ENCODE results near the gene PRDM9. TPM values are rescaled to one million over a fixed set of nuclear protein-coding genes. Genes with fewer than 3 reads are reported as not detected.

PRDM9 gene
- total RNA-seq, 2 experiments from 2014 or later: not detected

DNA sequence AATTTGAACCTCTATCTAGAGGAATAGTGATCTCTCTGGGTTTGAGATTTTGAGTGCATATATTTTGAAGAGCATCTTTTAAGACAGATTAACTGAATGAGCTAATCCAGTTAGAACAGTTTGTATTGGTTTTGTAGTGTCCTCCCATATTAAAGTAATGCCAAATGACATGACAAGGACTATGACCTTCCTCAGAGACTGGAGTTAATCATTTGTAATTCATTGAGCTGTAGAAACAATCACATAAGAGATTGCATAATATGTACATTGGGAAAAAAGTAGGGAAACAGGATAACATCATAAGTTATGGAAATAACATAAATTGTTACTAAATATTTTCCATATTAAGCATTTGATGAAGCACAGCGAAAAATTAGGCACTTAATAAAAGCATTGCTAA, 45.8 kb upstream of the PRDM9 start:
- H3K4me1 ChIP-seq (ENCODE audit: insufficient read depth, low read length, poor library complexity, severe bottlenecking): no peaks in the 10 kb centered on the region
- no peak overlapping the region for H3K4me3 ChIP-seq (ENCODE audit: low read depth, low read length, poor library complexity, severe bottlenecking)
- no peak overlapping the region for H2AFZ ChIP-seq (ENCODE audit: low read length)
- no peak for DNase-seq (ENCODE audit: low spot score)
- no peaks in the 10 kb centered on the region for H3K9me2 ChIP-seq (ENCODE audit: insufficient read depth, low read length)
- H3K4me2 ChIP-seq (ENCODE audit: low read length): no peak overlapping the region
- CTCF ChIA-PET (ENCODE audit: unreplicated experiment): no interaction called here
- TF ChIP-seq EZH2phosphoT487 (IDR thresholded peaks at IDR 0.05; ENCODE audit: borderline replicate concordance, low read depth, low read length): no peak
- TF ChIP-seq, protein P1, sequence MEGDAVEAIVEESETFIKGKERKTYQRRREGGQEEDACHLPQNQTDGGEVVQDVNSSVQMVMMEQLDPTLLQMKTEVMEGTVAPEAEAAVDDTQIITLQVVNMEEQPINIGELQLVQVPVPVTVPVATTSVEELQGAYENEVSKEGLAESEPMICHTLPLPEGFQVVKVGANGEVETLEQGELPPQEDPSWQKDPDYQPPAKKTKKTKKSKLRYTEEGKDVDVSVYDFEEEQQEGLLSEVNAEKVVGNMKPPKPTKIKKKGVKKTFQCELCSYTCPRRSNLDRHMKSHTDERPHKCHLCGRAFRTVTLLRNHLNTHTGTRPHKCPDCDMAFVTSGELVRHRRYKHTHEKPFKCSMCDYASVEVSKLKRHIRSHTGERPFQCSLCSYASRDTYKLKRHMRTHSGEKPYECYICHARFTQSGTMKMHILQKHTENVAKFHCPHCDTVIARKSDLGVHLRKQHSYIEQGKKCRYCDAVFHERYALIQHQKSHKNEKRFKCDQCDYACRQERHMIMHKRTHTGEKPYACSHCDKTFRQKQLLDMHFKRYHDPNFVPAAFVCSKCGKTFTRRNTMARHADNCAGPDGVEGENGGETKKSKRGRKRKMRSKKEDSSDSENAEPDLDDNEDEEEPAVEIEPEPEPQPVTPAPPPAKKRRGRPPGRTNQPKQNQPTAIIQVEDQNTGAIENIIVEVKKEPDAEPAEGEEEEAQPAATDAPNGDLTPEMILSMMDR (conservative IDR thresholded peaks at IDR 0.05; ENCODE audit: low read length): no peak
- no peaks in the 10 kb centered on the region for H3K36me3 ChIP-seq (ENCODE audit: insufficient read depth, low read length)
- no peak overlapping the region for H3K27ac ChIP-seq (ENCODE audit: low read depth, low read length, poor library complexity, severe bottlenecking)
- intact Hi-C loops (cut with micrococcal nuclease; ENCODE audit: unreplicated experiment): no loop called here
- H4K20me1 ChIP-seq (ENCODE audit: insufficient read depth, low read length): no peaks in the 10 kb centered on the region
- H3K9me3 ChIP-seq (ENCODE audit: low read length): 0 out of 2 replicates have a peak, but pooled peaks cover under 1% of the 10 kb centered on the region
- POLR2A ChIA-PET: no interaction called here
- no peaks in the 10 kb centered on the region for H3K79me2 ChIP-seq (ENCODE audit: insufficient read depth, low read depth, low read length)
- no TSS peak for BruUV-seq (replicated peaks)

DNA sequence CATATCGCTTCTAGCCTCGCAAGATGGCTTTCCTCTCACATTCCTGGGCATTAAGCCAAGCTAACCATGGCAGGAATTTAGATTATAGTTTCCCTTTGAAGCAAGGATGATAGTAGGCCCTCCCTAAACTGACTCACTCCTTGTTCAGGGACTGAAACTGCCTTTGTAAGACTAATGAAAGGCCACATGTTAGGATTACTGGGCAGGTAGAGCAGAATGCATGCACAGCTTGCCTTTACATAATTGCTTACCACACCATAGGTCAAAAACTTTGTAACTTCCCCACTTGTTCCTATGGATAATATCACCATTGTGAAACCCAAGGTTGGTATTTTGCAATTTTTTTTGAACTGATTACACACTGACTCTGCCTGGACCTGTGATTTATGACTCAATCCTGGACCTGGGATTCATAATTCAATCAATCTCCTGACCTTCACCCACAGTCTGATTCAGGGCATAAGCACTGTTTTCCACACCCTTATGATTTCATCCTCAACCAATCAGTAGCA, 41.0 kb upstream of the PRDM9 start:
- no peak overlapping the region for H3K4me3 ChIP-seq (ENCODE audit: low read depth, low read length, poor library complexity, severe bottlenecking)
- H2AFZ ChIP-seq (ENCODE audit: low read length): no peak overlapping the region
- ChIA-PET CTCF (ENCODE audit: unreplicated experiment) (no interaction called here), POLR2A (no interaction called here)
- H3K27ac ChIP-seq (ENCODE audit: low read depth, low read length, poor library complexity, severe bottlenecking): no peak overlapping the region
- no peak for DNase-seq (ENCODE audit: low spot score)
- no peaks in the 10 kb centered on the region for H3K36me3 ChIP-seq (ENCODE audit: insufficient read depth, low read length)
- H3K4me1 ChIP-seq (ENCODE audit: insufficient read depth, low read length, poor library complexity, severe bottlenecking): no peaks in the 10 kb centered on the region
- no peaks in the 10 kb centered on the region for H3K9me2 ChIP-seq (ENCODE audit: insufficient read depth, low read length)
- H3K79me2 ChIP-seq (ENCODE audit: insufficient read depth, low read depth, low read length): no peaks in the 10 kb centered on the region
- intact Hi-C loops (cut with micrococcal nuclease; ENCODE audit: unreplicated experiment): no loop called here
- no peak overlapping the region for H3K4me2 ChIP-seq (ENCODE audit: low read length)
- no peaks in the 10 kb centered on the region for H4K20me1 ChIP-seq (ENCODE audit: insufficient read depth, low read length)
- BruUV-seq (replicated peaks): no TSS peak
- TF ChIP-seq, protein P1 (conservative IDR thresholded peaks at IDR 0.05; ENCODE audit: low read length): no peak
- TF ChIP-seq EZH2phosphoT487 (IDR thresholded peaks at IDR 0.05; ENCODE audit: borderline replicate concordance, low read depth, low read length): no peak
- H3K9me3 ChIP-seq (ENCODE audit: low read length): 0 out of 2 replicates have a peak, but pooled peaks cover 4% of the 10 kb centered on the region

DNA sequence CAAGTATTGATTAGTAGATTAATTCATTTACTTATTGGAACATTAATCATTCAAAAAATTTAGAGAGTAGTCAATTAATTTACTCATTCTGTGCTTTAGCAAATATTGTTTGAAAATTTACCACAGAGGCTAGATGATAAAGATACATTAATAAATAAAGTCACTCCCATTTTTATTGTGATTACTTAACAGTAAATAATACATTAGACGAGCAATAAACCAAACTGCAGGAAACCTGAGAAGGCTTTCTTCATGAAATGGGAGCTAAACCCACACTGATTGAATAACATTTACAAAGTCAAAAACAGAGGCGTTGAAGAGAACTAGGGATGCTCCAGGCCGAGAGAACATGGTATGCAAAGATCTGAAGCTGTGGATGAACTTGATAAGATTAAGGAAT, 38.8 kb upstream of the PRDM9 start:
- intact Hi-C loops (cut with micrococcal nuclease; ENCODE audit: unreplicated experiment): no loop called here
- no peak for DNase-seq (ENCODE audit: low spot score)
- TF ChIP-seq, protein P1 (conservative IDR thresholded peaks at IDR 0.05; ENCODE audit: low read length): no peak
- TF ChIP-seq EZH2phosphoT487 (IDR thresholded peaks at IDR 0.05; ENCODE audit: borderline replicate concordance, low read depth, low read length): no peak
- no peak overlapping the region for H3K27ac ChIP-seq (ENCODE audit: low read depth, low read length, poor library complexity, severe bottlenecking)
- no peak overlapping the region for H3K4me2 ChIP-seq (ENCODE audit: low read length)
- no peak overlapping the region for H2AFZ ChIP-seq (ENCODE audit: low read length)
- H3K4me1 ChIP-seq (ENCODE audit: insufficient read depth, low read length, poor library complexity, severe bottlenecking): no peaks in the 10 kb centered on the region
- H3K4me3 ChIP-seq (ENCODE audit: low read depth, low read length, poor library complexity, severe bottlenecking): no peak overlapping the region
- H3K36me3 ChIP-seq (ENCODE audit: insufficient read depth, low read length): no peaks in the 10 kb centered on the region
- no TSS peak for BruUV-seq (replicated peaks)
- POLR2A ChIA-PET: interaction anchor here (0.5 kb wide), 1 partner anchor 400 kb away, joined by 3 read pairs; no protein-coding TSS in a partner anchor
- CTCF ChIA-PET (ENCODE audit: unreplicated experiment): no interaction called here
- H3K79me2 ChIP-seq (ENCODE audit: insufficient read depth, low read depth, low read length): no peaks in the 10 kb centered on the region
- H4K20me1 ChIP-seq (ENCODE audit: insufficient read depth, low read length): no peaks in the 10 kb centered on the region
- H3K9me2 ChIP-seq (ENCODE audit: insufficient read depth, low read length): no peaks in the 10 kb centered on the region
- H3K9me3 ChIP-seq (ENCODE audit: low read length): 0 out of 2 replicates have a peak, but pooled peaks cover 4% of the 10 kb centered on the region
